Activated CD8-positive, alpha-beta memory T cell treated with anti-CD3 and anti-CD28 coated beads, Interleukin-2, amount 10 ng/mL, durations not matched to agents 7 days and 5 days (primary cell): ENCODE results near the gene BTRC. TPM values are rescaled to one million over a fixed set of nuclear protein-coding genes. Genes with fewer than 3 reads are reported as not detected.

Source experiments
- ATAC-seq: fragments of 150-1000 bp; cut with Tn5 transposase; one replicate; pipeline ENCODE4 v1.10.0; 2021; ENCODE audit warnings: moderate library complexity
- CTCF ChIA-PET: fragments of 350-600 bp; sonication (Branson Sonifier 250); formaldehyde crosslinking; loops from one replicate; lab custom pipeline; 2021; ENCODE audit warnings: antibody characterized with exemption; lab: Charles Lee
- DNase-seq: peaks from one replicate; pipeline ENCODE4 v3.0.0-alpha.2; 2020
- H3K27ac Mint-ChIP-seq: one replicate; pipeline ENCODE4 v1.8.0; 2021; ENCODE audit warnings: mild to moderate bottlenecking, mixed read lengths
- H3K27me3 Mint-ChIP-seq: one replicate; pipeline ENCODE4 v1.8.0; 2021; ENCODE audit warnings: mixed read lengths
- H3K36me3 Mint-ChIP-seq: one replicate; pipeline ENCODE4 v1.8.0; 2021; ENCODE audit warnings: mild to moderate bottlenecking, mixed read lengths
- H3K4me1 Mint-ChIP-seq: one replicate; pipeline ENCODE4 v1.8.0; 2021; ENCODE audit warnings: mixed read lengths
- H3K4me3 Mint-ChIP-seq: one replicate; pipeline ENCODE4 v1.8.0; 2021; ENCODE audit warnings: mild to moderate bottlenecking, moderate library complexity, mixed read lengths
- H3K9me3 Mint-ChIP-seq: one replicate; pipeline ENCODE4 v1.8.0; 2022; ENCODE audit warnings: low read depth, mixed read lengths
- total RNA-seq, 2 experiments: library from RNA; stranded (reverse); gene quantifications; one replicate each; pipeline ENCODE4 v1.2.3, GENCODE V29; 2021

Gene BTRC
- total RNA-seq, 2 experiments from 2014 or later: 10.9 to 13.8 TPM

GRCh38 chr10:101490026-101490425 lies 136.1 kb downstream of the BTRC start:
- Mint-ChIP-seq H3K4me1 (no peaks in the 10 kb centered on the region), H3K36me3 (no peaks in the 10 kb centered on the region), H3K27ac (no peak overlapping the region), H3K9me3 (no peaks in the 10 kb centered on the region), H3K4me3 (no peak overlapping the region), H3K27me3 (no peaks in the 10 kb centered on the region)
- no peak for ATAC-seq
- DNase-seq: no peak
- CTCF ChIA-PET: interaction anchor here (1.0 kb wide), 1 partner anchor 36 kb away, joined by 3 read pairs; no protein-coding TSS in a partner anchor

- CTCF ChIA-PET: no interaction called here
- no peaks in the 10 kb centered on the region for H3K27me3 Mint-ChIP-seq
- ATAC-seq (no peak), DNase-seq (no peak)
- no peak overlapping the region for H3K4me3 Mint-ChIP-seq
- H3K27ac Mint-ChIP-seq: no peak overlapping the region
- no peaks in the 10 kb centered on the region for H3K36me3 Mint-ChIP-seq
- no peaks in the 10 kb centered on the region for H3K4me1 Mint-ChIP-seq
- H3K9me3 Mint-ChIP-seq: no peaks in the 10 kb centered on the region
Observed at GRCh38 chr10:101492205-101492604, 138.2 kb downstream of the BTRC start.

DNA sequence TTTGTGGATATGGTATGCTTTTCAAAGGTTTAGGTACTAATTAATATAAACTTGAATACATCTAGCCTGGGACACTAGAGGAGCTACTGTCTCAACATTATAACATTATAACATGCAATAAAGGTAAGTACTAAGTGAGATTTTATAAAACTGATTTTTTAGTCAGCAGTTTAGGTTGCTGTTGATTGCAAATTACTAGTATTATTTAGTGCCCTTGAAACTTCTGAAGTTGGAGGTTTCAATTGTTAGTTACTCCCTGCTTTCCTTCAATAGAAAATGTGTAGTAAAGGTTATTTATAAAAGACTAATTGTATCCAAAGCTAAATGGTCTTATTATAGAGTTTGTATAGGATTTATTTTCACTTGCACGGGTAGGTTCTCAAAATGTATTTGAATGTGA lies 138.8 kb downstream of the BTRC start:
- DNase-seq (no peak), ATAC-seq (no peak)
- Mint-ChIP-seq H3K4me3 (no peak overlapping the region), H3K4me1 (no peaks in the 10 kb centered on the region), H3K27ac (no peak overlapping the region), H3K36me3 (no peaks in the 10 kb centered on the region), H3K9me3 (no peaks in the 10 kb centered on the region), H3K27me3 (no peaks in the 10 kb centered on the region)
- CTCF ChIA-PET: interaction anchor here (2.1 kb wide), 1 partner anchor 14 kb away, joined by 5 read pairs; no protein-coding TSS in a partner anchor

- no peak for ATAC-seq
- Mint-ChIP-seq H3K4me3 (no peak overlapping the region), H3K4me1 (no peaks in the 10 kb centered on the region), H3K9me3 (no peaks in the 10 kb centered on the region), H3K27ac (no peak overlapping the region), H3K27me3 (no peaks in the 10 kb centered on the region), H3K36me3 (no peaks in the 10 kb centered on the region)
- CTCF ChIA-PET: interaction anchor here (1.1 to 2.1 kb wide), 2 partner anchors 14 to 278 kb away, joined by 5 read pairs; no protein-coding TSS in a partner anchor
- no peak for DNase-seq
Observed at GRCh38 chr10:101493249-101493648, 139.3 kb downstream of the BTRC start.

DNA sequence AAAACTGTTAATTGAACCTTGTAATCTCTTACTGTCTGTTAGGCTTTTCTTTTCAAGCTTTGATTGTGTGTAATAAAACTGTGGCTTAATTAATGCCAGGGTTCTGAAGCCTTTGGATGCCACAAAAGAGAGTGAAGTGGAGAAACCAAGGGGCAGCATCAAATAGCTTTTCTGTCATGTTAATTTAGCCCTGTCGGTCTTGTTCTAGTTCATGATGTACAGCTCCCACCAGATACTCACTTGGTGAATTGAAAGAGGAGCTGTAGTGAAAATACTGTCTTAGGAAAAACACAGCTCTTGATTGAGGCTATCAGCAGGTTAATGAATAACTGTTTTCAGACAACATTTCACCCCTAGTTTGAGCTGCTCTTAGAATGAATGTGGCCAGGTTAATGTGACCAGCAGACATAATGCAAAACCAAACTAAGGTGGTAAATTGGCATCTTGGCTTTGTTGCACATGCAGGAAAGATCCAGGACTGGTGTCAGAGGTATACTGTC lies 139.9 kb downstream of the BTRC start:
- no peak overlapping the region for H3K27ac Mint-ChIP-seq
- no peak overlapping the region for H3K4me3 Mint-ChIP-seq
- no peaks in the 10 kb centered on the region for H3K27me3 Mint-ChIP-seq
- H3K9me3 Mint-ChIP-seq: no peaks in the 10 kb centered on the region
- ATAC-seq (no peak), DNase-seq (no peak)
- H3K4me1 Mint-ChIP-seq: no peaks in the 10 kb centered on the region
- H3K36me3 Mint-ChIP-seq: no peaks in the 10 kb centered on the region
- CTCF ChIA-PET: interaction anchor here (1.1 to 2.1 kb wide), 2 partner anchors 13 to 279 kb away, joined by 5 read pairs; no protein-coding TSS in a partner anchor

DNA sequence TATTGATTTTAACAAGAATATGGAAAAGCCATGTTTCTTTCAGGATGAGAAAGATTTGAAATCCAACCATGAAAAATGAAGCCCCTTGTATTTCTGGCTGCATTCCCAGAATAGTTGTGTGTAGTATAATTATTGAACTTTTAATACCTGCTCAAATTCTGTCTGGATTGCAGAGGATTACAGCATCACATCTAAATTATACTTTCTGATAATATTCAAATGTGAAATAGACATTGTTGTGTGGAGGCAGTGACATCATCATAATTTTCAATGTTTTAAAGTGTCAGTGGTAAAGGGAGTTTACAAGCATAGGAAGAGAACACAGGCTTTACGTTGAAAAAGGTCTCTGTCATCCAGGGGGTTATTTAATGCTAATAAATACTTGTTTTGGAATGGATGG lies 140.7 kb downstream of the BTRC start:
- H3K27me3 Mint-ChIP-seq: no peaks in the 10 kb centered on the region
- H3K9me3 Mint-ChIP-seq: no peaks in the 10 kb centered on the region
- DNase-seq (no peak), ATAC-seq (no peak)
- H3K36me3 Mint-ChIP-seq: no peaks in the 10 kb centered on the region
- H3K27ac Mint-ChIP-seq: no peak overlapping the region
- CTCF ChIA-PET: interaction anchor here (2.1 kb wide), 1 partner anchor 12 kb away, joined by 5 read pairs; no protein-coding TSS in a partner anchor
- H3K4me3 Mint-ChIP-seq: no peak overlapping the region
- no peaks in the 10 kb centered on the region for H3K4me1 Mint-ChIP-seq

DNA sequence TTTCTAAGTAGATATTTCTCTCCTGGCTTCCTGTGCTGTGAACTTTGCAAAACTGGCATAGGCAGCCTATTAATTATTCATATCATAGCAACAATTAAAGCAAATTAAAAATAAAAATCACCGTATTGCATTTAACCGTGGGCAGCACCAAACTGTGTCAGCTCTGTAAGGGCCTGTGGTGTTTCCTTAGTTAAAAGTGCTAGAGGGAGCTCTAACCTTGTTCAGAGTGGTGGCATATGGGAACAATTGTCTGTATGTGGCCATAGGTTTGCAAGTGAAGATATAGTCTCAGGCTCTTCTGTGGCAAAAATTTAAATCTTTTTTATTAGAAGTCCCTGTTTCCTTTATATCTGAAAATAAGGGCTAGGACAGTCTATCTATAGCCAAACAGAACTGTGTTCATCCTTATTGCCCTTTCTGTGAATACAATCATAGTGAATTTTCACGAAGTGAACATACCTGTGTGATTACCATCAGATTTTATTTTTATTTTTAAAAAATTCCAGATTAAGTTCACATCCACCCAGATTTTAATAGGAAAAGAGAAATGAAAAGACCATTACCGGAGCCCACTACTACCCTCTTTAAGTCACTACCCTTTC lies 141.5 kb downstream of the BTRC start:
- H3K4me3 Mint-ChIP-seq: no peak overlapping the region
- H3K27ac Mint-ChIP-seq: no peak overlapping the region
- no peak for DNase-seq

GRCh38 chr10:101504438-101504837 lies 150.5 kb downstream of the BTRC start:
- Mint-ChIP-seq H3K27ac (no peak overlapping the region), H3K4me3 (no peak overlapping the region), H3K27me3 (no peaks in the 10 kb centered on the region), H3K9me3 (no peaks in the 10 kb centered on the region), H3K4me1 (no peaks in the 10 kb centered on the region), H3K36me3 (no peaks in the 10 kb centered on the region)
- ATAC-seq: no peak
- no peak for DNase-seq
- CTCF ChIA-PET: no interaction called here

More for the DNA sequence above, 141.5 kb downstream of the BTRC start:
- no peak for ATAC-seq
- Mint-ChIP-seq H3K36me3 (no peaks in the 10 kb centered on the region), H3K4me1 (no peaks in the 10 kb centered on the region), H3K9me3 (no peaks in the 10 kb centered on the region), H3K27me3 (no peaks in the 10 kb centered on the region)
- CTCF ChIA-PET: no interaction called here

GRCh38 chr10:101506829-101507661 lies 153.1 kb downstream of the BTRC start:
- no peak for ATAC-seq
- no peaks in the 10 kb centered on the region for H3K9me3 Mint-ChIP-seq
- no peak for DNase-seq
- H3K36me3 Mint-ChIP-seq: no peaks in the 10 kb centered on the region
- no peak overlapping the region for H3K4me3 Mint-ChIP-seq
- CTCF ChIA-PET: interaction anchor here (0.6 to 1.7 kb wide), 3 partner anchors 13 to 305 kb away, joined by 3 to 5 read pairs (median 3); no protein-coding TSS in a partner anchor
- no peaks in the 10 kb centered on the region for H3K27me3 Mint-ChIP-seq
- no peaks in the 10 kb centered on the region for H3K4me1 Mint-ChIP-seq
- H3K27ac Mint-ChIP-seq: no peak overlapping the region

- H3K4me1 Mint-ChIP-seq: no peaks in the 10 kb centered on the region
- H3K36me3 Mint-ChIP-seq: no peaks in the 10 kb centered on the region
- no peaks in the 10 kb centered on the region for H3K27me3 Mint-ChIP-seq
- no peak overlapping the region for H3K27ac Mint-ChIP-seq
- DNase-seq (no peak), ATAC-seq (no peak)
- no peak overlapping the region for H3K4me3 Mint-ChIP-seq
- CTCF ChIA-PET: interaction anchor here (1.2 to 1.7 kb wide), 2 partner anchors 14 to 96 kb away, joined by 3 to 5 read pairs; no protein-coding TSS in a partner anchor
- no peaks in the 10 kb centered on the region for H3K9me3 Mint-ChIP-seq
Observed at GRCh38 chr10:101507828-101508227, 153.9 kb downstream of the BTRC start.

DNA sequence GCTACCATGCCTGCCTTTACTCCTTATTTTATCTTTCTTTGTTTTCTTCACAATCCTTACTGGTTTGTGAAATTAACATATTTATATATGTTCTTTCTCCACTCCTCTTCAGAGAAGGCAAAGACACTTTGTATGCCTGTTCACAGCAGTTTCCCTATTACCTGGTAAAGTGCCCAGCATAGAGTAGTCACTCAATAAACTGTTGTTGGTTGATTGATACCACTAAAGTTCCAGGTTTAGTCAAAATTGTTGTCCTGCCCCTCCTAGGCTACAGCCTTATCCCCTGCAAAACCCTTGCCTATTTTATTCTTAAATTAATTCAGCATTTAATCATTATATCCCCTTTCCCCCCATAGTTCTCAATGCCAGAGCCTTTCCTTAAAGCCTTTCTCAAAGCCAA lies 158.0 kb downstream of the BTRC start:
- no peaks in the 10 kb centered on the region for H3K27me3 Mint-ChIP-seq
- no peaks in the 10 kb centered on the region for H3K4me1 Mint-ChIP-seq
- ATAC-seq (no peak), DNase-seq (no peak)
- no peaks in the 10 kb centered on the region for H3K9me3 Mint-ChIP-seq
- CTCF ChIA-PET: no interaction called here
- H3K4me3 Mint-ChIP-seq: no peak overlapping the region
- no peaks in the 10 kb centered on the region for H3K36me3 Mint-ChIP-seq
- no peak overlapping the region for H3K27ac Mint-ChIP-seq

DNA sequence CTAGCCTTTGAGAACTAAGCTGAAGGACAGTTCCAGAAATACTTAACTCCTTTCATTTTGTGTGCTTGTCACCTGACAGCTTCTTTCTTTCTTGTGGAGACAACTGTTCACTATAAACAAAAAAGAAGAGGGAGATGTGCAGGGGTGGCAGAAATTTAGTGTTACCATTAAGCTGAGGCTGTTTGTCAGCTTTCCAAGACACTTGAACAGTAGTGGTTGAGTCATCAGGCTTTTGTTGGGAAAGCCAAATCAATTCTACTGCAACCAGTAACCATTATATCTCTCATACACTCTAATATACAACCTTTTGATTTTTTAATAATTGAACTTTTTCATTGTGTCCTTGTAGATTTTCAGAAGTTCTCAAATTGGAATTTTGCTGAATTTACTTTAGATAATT lies 158.8 kb downstream of the BTRC start:
- no peaks in the 10 kb centered on the region for H3K4me1 Mint-ChIP-seq
- no peak overlapping the region for H3K4me3 Mint-ChIP-seq
- H3K9me3 Mint-ChIP-seq: no peaks in the 10 kb centered on the region
- H3K27ac Mint-ChIP-seq: no peak overlapping the region
- ATAC-seq: no peak
- no peaks in the 10 kb centered on the region for H3K27me3 Mint-ChIP-seq
- CTCF ChIA-PET: no interaction called here
- no peak for DNase-seq
- H3K36me3 Mint-ChIP-seq: no peaks in the 10 kb centered on the region

- CTCF ChIA-PET: no interaction called here
- Mint-ChIP-seq H3K36me3 (no peaks in the 10 kb centered on the region), H3K27ac (no peak overlapping the region), H3K4me3 (no peak overlapping the region), H3K27me3 (no peaks in the 10 kb centered on the region), H3K4me1 (no peaks in the 10 kb centered on the region), H3K9me3 (no peaks in the 10 kb centered on the region)
- DNase-seq (no peak), ATAC-seq (no peak)
Observed at GRCh38 chr10:101513733-101514132, 159.8 kb downstream of the BTRC start.
